HepG2 (cell line): ENCODE measurements around the gene TBCD. TPM values are rescaled to one million over a fixed set of nuclear protein-coding genes. Genes with fewer than 3 reads are reported as not detected.

Experiments used
- ATAD3A ChIP-seq: sonication (generic); formaldehyde crosslinking; IDR thresholded peaks from 2 replicates; pipeline ENCODE4 v1.4.0; 2020; ENCODE audit warnings: missing genetic modification reagents
- HOXD1 ChIP-seq: sonication (generic); formaldehyde crosslinking; IDR thresholded peaks from 2 replicates; pipeline ENCODE4 v1.5.0; 2020; ENCODE audit warnings: missing genetic modification reagents
- IKZF5 ChIP-seq: IDR thresholded peaks from 2 replicates; pipeline ENCODE4 v1.6.1; 2018; ENCODE audit warnings: missing genetic modification reagents, mild to moderate bottlenecking, missing compliant biosample characterization
- KMT2A ChIP-seq: sonication (generic); formaldehyde crosslinking; IDR thresholded peaks from 2 replicates; pipeline ENCODE4 v1.4.0; 2020; ENCODE audit warnings: missing genetic modification reagents
- MAZ ChIP-seq, 2 experiments: sonication (generic) in 1 of 2; formaldehyde crosslinking in 1 of 2; IDR thresholded peaks; 2 replicates each; pipeline versions ENCODE4 v1.5.0 to v1.6.1; 2012 to 2020; ENCODE audit warnings: low read depth in 2 of 2, mild to moderate bottlenecking in 2 of 2, borderline replicate concordance in 1 of 2, improper control_type of control experiment in 1 of 2, low read length in 1 of 2, missing genetic modification reagents in 1 of 2, moderate library complexity in 1 of 2
- MBNL3 ChIP-seq: fragments of 250-450 bp; sonication (Bioruptor Pico); conservative IDR thresholded peaks from 2 replicates; pipeline ENCODE4 v1.8.0; 2022; ENCODE audit warnings: mild to moderate bottlenecking, inconsistent platforms
- MZF1 ChIP-seq: sonication (generic); formaldehyde crosslinking; IDR thresholded peaks from 2 replicates; pipeline ENCODE4 v1.8.1; 2023; ENCODE audit warnings: mild to moderate bottlenecking, missing genetic modification reagents, borderline replicate concordance
- PAXIP1 ChIP-seq: sonication (generic); formaldehyde crosslinking; conservative IDR thresholded peaks from 2 replicates; pipeline ENCODE4 v1.4.0; 2020; ENCODE audit warnings: mild to moderate bottlenecking, missing genetic modification reagents, moderate library complexity
- PHF21A ChIP-seq: sonication (generic); formaldehyde crosslinking; IDR thresholded peaks from 2 replicates; pipeline ENCODE4 v1.5.0; 2020; ENCODE audit warnings: mild to moderate bottlenecking, missing genetic modification reagents
- SOX6 ChIP-seq, 2 experiments: fragments of 450-650 bp in 1 of 2; sonication (generic) in 1 of 2; formaldehyde crosslinking in 1 of 2; IDR thresholded peaks; 2 replicates each; pipeline versions ENCODE4 v1.4.0 to v1.6.1; 2017 to 2020; ENCODE audit warnings: antibody characterized with exemption in 1 of 2, mild to moderate bottlenecking in 1 of 2, missing genetic modification reagents in 1 of 2
- TFDP1 ChIP-seq: IDR thresholded peaks from 2 replicates; pipeline ENCODE4 v1.6.1; 2016; ENCODE audit warnings: missing compliant biosample characterization, missing genetic modification reagents, borderline replicate concordance
- TP53 ChIP-seq: sonication (generic); formaldehyde crosslinking; conservative IDR thresholded peaks from 2 replicates; pipeline ENCODE4 v1.4.0; 2020; ENCODE audit warnings: missing genetic modification reagents
- ZC3H4 ChIP-seq: sonication (generic); formaldehyde crosslinking; IDR thresholded peaks from 2 replicates; pipeline ENCODE4 v1.4.0; 2020; ENCODE audit warnings: missing genetic modification reagents, borderline replicate concordance
- ZNF18 ChIP-seq: sonication (generic); formaldehyde crosslinking; IDR thresholded peaks from 2 replicates; pipeline ENCODE4 v1.8.0; 2022; ENCODE audit warnings: mild to moderate bottlenecking, missing genetic modification reagents; ENCODE audit not compliant: insufficient replicate concordance
- ZNF326 ChIP-seq: sonication (generic); formaldehyde crosslinking; IDR thresholded peaks from 2 replicates; pipeline ENCODE4 v1.4.0; 2020; ENCODE audit warnings: missing genetic modification reagents, borderline replicate concordance
- ZNF430 ChIP-seq: sonication (generic); formaldehyde crosslinking; IDR thresholded peaks from 2 replicates; pipeline ENCODE4 v1.9.0; 2021; ENCODE audit warnings: mild to moderate bottlenecking, missing genetic modification reagents
- ZNF44 ChIP-seq: sonication (generic); formaldehyde crosslinking; IDR thresholded peaks from 2 replicates; pipeline ENCODE4 v1.5.1; 2020; ENCODE audit warnings: mild to moderate bottlenecking, missing genetic modification reagents
- ZNF549 ChIP-seq: sonication (generic); formaldehyde crosslinking; IDR thresholded peaks from 2 replicates; pipeline ENCODE4 v1.5.0; 2020; ENCODE audit warnings: missing genetic modification reagents
- ZNF558 ChIP-seq: sonication (generic); formaldehyde crosslinking; IDR thresholded peaks from 2 replicates; pipeline ENCODE4 v1.9.0; 2022; ENCODE audit warnings: mild to moderate bottlenecking, missing genetic modification reagents, borderline replicate concordance
- ZNF619 ChIP-seq: sonication (generic); formaldehyde crosslinking; IDR thresholded peaks from 2 replicates; pipeline ENCODE4 v1.4.0; 2020; ENCODE audit warnings: mild to moderate bottlenecking, missing genetic modification reagents
- polyA plus RNA-seq, 8 experiments: library from polyadenylated mRNA; depleted of rRNA in 3 of 8; stranded (reverse) in 7 of 8; unstranded in 1 of 8; fragments of >200 nt; fragmentation: Illumina TruSeq in 4 of 8; extraction: Trizol in 4 of 8; gene quantifications; 2 replicates each; pipeline versions ENCODE4 v1.2.1 to v1.2.3, GENCODE V29; 2011 to 2016; ENCODE audit warnings: low read depth in 4 of 8, missing spikeins in 1 of 8, mixed read lengths in 1 of 8; ENCODE audit not compliant: insufficient read depth in 1 of 8
- total RNA-seq, 5 experiments: library from RNA; depleted of rRNA; stranded (reverse); fragments of >200 nt; fragmentation: Illumina TruSeq; extraction: Trizol; gene quantifications; 2 replicates each; pipeline ENCODE4 v1.2.3, GENCODE V29; 2016; ENCODE audit warnings: low read depth in 1 of 5

Gene TBCD
- total and polyA plus RNA-seq, 2 of the 13 experiments (the other 11 are each of a cell fraction or from before 2014, with no cell fraction given) = 33.9 to 54.8 TPM

- TF ChIP-seq ZNF18 (CRISPR knock-in tag) (no peak), ZC3H4 (no peak), PAXIP1 (CRISPR knock-in tag) (peak; percentile 52; the same call in 1 of the 2 replicates), ZNF549 (CRISPR knock-in tag) (no peak), HOXD1 (CRISPR knock-in tag) (0 out of 2 replicates have a peak, but pooled peaks have one; percentile 42), IKZF5 (CRISPR knock-in tag) (no peak), ATAD3A (CRISPR knock-in tag) (no peak), TP53 (CRISPR knock-in tag) (no peak), ZNF430 (CRISPR knock-in tag) (no peak), ZNF558 (CRISPR knock-in tag) (no peak), MZF1 (CRISPR knock-in tag) (no peak), SOX6 (IDR thresholded peaks at IDR 0.05) (no peak), SOX6 (CRISPR knock-in tag; IDR thresholded peaks at IDR 0.05) (peak; percentile 43; the same call in 1 of the 2 replicates), ZNF326 (CRISPR knock-in tag) (no peak), MBNL3 (CRISPR knock-in tag) (no peak), ZNF619 (CRISPR knock-in tag) (peak; percentile 66; the same call in 1 of the 2 replicates), MAZ (IDR thresholded peaks at IDR 0.05; ENCODE audit: borderline replicate concordance, low read depth, low read length) (0 out of 2 replicates have a peak, but pooled peaks have one; percentile 49), MAZ (CRISPR knock-in tag; IDR thresholded peaks at IDR 0.05; ENCODE audit: low read depth) (no peak), TFDP1 (CRISPR knock-in tag) (peak; percentile 73; the same call in 1 of the 2 replicates), PHF21A (CRISPR knock-in tag) (peak; percentile 30; the same call in 1 of the 2 replicates), ZNF44 (CRISPR knock-in tag) (no peak), KMT2A (CRISPR knock-in tag) (peak; percentile 92)
These were observed 96.2 kb downstream of the TBCD start (continued) for GRCh38 chr17:82848022-82848592.
